WTC11 (cell line): ENCODE measurements around the gene HDDC3. TPM values are rescaled to one million over a fixed set of nuclear protein-coding genes. Genes with fewer than 3 reads are reported as not detected.

Experiments used
- ATAC-seq: fragments of 200-7000 bp; cut with Tn5 transposase; 2 replicates; pipeline ENCODE4 v1.10.0; 2021; ENCODE audit warnings: mild to moderate bottlenecking, moderate library complexity
- CTCF ChIA-PET: fragments of 300-600 bp; sonication (Branson Sonifier 250); formaldehyde crosslinking; loops from one replicate; lab custom pipeline; 2021; ENCODE audit warnings: antibody characterized with exemption; lab: Charles Lee
- POLR2A ChIA-PET: fragments of 350-600 bp; sonication (Branson Sonifier 250); formaldehyde crosslinking; loops from one replicate; lab custom pipeline; 2021; ENCODE audit warnings: antibody characterized with exemption; lab: Charles Lee
- DNase-seq: peaks from one replicate; pipeline ENCODE4 v3.0.0; 2021; ENCODE audit warnings: low spot score
- H3K27ac Mint-ChIP-seq: 2 replicates; pipeline ENCODE4 v1.8.0; 2021; ENCODE audit warnings: mixed read lengths
- H3K27me3 Mint-ChIP-seq: 2 replicates; pipeline ENCODE4 v1.8.0; 2021; ENCODE audit warnings: low read depth, mild to moderate bottlenecking, moderate library complexity, mixed read lengths
- H3K36me3 Mint-ChIP-seq: 2 replicates; pipeline ENCODE4 v1.8.0; 2021; ENCODE audit warnings: mixed read lengths
- H3K4me1 Mint-ChIP-seq: 2 replicates; pipeline ENCODE4 v1.8.0; 2022; ENCODE audit warnings: mixed read lengths
- H3K4me3 Mint-ChIP-seq: 2 replicates; pipeline ENCODE4 v1.8.0; 2021; ENCODE audit warnings: mild to moderate bottlenecking, moderate library complexity, mixed read lengths
- H3K9me3 Mint-ChIP-seq: 2 replicates; pipeline ENCODE4 v1.8.0; 2021; ENCODE audit warnings: mixed read lengths
- CDX4 ChIP-seq: fragments of 250-450 bp; sonication (Bioruptor Pico); IDR thresholded peaks from 2 replicates; pipeline ENCODE4 v1.9.0; 2021; ENCODE audit warnings: moderate library complexity, mild to moderate bottlenecking, inconsistent platforms, borderline replicate concordance
- CREB1 ChIP-seq: sonication (generic); formaldehyde crosslinking; IDR thresholded peaks from 2 replicates; pipeline ENCODE4 v1.8.0; 2023; ENCODE audit warnings: mild to moderate bottlenecking, missing genetic modification reagents
- CTCF ChIP-seq: fragments of 200-600 bp; IDR thresholded peaks from 2 replicates; pipeline ENCODE4 v1.8.0; 2022; ENCODE audit warnings: antibody characterized with exemption
- E2F1 ChIP-seq: sonication (generic); formaldehyde crosslinking; IDR thresholded peaks from 2 replicates; pipeline ENCODE4 v1.8.0; 2022; ENCODE audit warnings: mild to moderate bottlenecking, missing genetic modification reagents
- E2F5 ChIP-seq: sonication (generic); formaldehyde crosslinking; IDR thresholded peaks from 2 replicates; pipeline ENCODE4 v1.8.1; 2022; ENCODE audit warnings: mild to moderate bottlenecking, moderate library complexity, missing genetic modification reagents
- FOXK1 ChIP-seq: sonication (generic); formaldehyde crosslinking; IDR thresholded peaks from 2 replicates; pipeline ENCODE4 v1.8.0; 2022; ENCODE audit warnings: mild to moderate bottlenecking, moderate library complexity, missing genetic modification reagents
- FOXP4 ChIP-seq: sonication (generic); formaldehyde crosslinking; IDR thresholded peaks from 2 replicates; pipeline ENCODE4 v1.8.0; 2022; ENCODE audit warnings: mild to moderate bottlenecking, missing genetic modification reagents
- JAZF1 ChIP-seq: fragments of 250-450 bp; sonication (Bioruptor Pico); IDR thresholded peaks from 2 replicates; pipeline ENCODE4 v1.9.0; 2021; ENCODE audit warnings: moderate library complexity, mild to moderate bottlenecking, inconsistent platforms
- JUN ChIP-seq: sonication (generic); formaldehyde crosslinking; IDR thresholded peaks from 2 replicates; pipeline ENCODE4 v1.8.0; 2023; ENCODE audit warnings: mild to moderate bottlenecking, missing genetic modification reagents
- MAX ChIP-seq: sonication (generic); formaldehyde crosslinking; IDR thresholded peaks from 2 replicates; pipeline ENCODE4 v1.8.0; 2022; ENCODE audit warnings: mild to moderate bottlenecking, missing genetic modification reagents
- MXD4 ChIP-seq: fragments of 250-450 bp; sonication (Bioruptor Pico); IDR thresholded peaks from 2 replicates; pipeline ENCODE4 v1.8.0; 2021; ENCODE audit warnings: mild to moderate bottlenecking, moderate library complexity, borderline replicate concordance
- NFE2L1 ChIP-seq: sonication (generic); formaldehyde crosslinking; IDR thresholded peaks from 2 replicates; pipeline ENCODE4 v1.8.1; 2023; ENCODE audit warnings: missing genetic modification reagents
- SP1 ChIP-seq: sonication (generic); formaldehyde crosslinking; conservative IDR thresholded peaks from 2 replicates; pipeline ENCODE4 v1.8.1; 2022; ENCODE audit warnings: missing genetic modification reagents
- ZNF219 ChIP-seq: sonication (generic); formaldehyde crosslinking; IDR thresholded peaks from 2 replicates; pipeline ENCODE4 v1.8.0; 2023; ENCODE audit warnings: missing genetic modification reagents, mild to moderate bottlenecking, borderline replicate concordance
- ZNF281 ChIP-seq: sonication (generic); formaldehyde crosslinking; IDR thresholded peaks from 2 replicates; pipeline ENCODE4 v1.8.0; 2023; ENCODE audit warnings: mild to moderate bottlenecking, missing genetic modification reagents
- ZNF671 ChIP-seq: fragments of 250-450 bp; sonication (Bioruptor Pico); IDR thresholded peaks from 2 replicates; pipeline ENCODE4 v1.8.0; 2021; ENCODE audit warnings: mild to moderate bottlenecking
- total RNA-seq: library from RNA; stranded (reverse); gene quantifications from 3 replicates; pipeline ENCODE4 v1.2.3, GENCODE V29; 2021

The HDDC3 gene
- total RNA-seq, 1 experiment from 2014 or later = 16.4 TPM

- Mint-ChIP-seq H3K4me1 (no peaks in the 10 kb centered on the region), H3K27ac (no peak overlapping the region), H3K4me3 (no peak overlapping the region), H3K27me3 (no peaks in the 10 kb centered on the region), H3K36me3 (peaks cover 72% of the 10 kb centered on the region), H3K9me3 (no peaks in the 10 kb centered on the region)
- ChIA-PET POLR2A (no interaction called here), CTCF (interaction anchor here (1.2 to 3.6 kb wide), 2 partner anchors 12 to 13 kb away, joined by 3 to 23 read pairs; partner anchors contain the start of gene HDDC3)
- no peak for ATAC-seq
- TF ChIP-seq JAZF1 (no peak), NFE2L1 (CRISPR knock-in tag) (no peak), CDX4 (CRISPR knock-in tag) (no peak), JUN (CRISPR knock-in tag) (no peak), CTCF (no peak), FOXK1 (CRISPR knock-in tag) (no peak), E2F1 (CRISPR knock-in tag) (no peak), E2F5 (CRISPR knock-in tag) (no peak), SP1 (CRISPR knock-in tag) (no peak), ZNF219 (CRISPR knock-in tag) (no peak), MXD4 (CRISPR knock-in tag) (no peak), FOXP4 (CRISPR knock-in tag) (no peak), ZNF281 (CRISPR knock-in tag) (no peak), ZNF671 (CRISPR knock-in tag) (no peak), MAX (no peak), CREB1 (CRISPR knock-in tag) (no peak)
- no peak for DNase-seq
Observed at GRCh38 chr15:90945091-90945490, 12.7 kb upstream of the HDDC3 start.
